NCI-H1092 (cell line): ENCODE data around the gene TRPT1.

Experiments
- DNase-seq: peaks from one replicate; lab custom pipeline; 2025; lab: John Stamatoyannopoulos, UW

The TRPT1 gene

DNA sequence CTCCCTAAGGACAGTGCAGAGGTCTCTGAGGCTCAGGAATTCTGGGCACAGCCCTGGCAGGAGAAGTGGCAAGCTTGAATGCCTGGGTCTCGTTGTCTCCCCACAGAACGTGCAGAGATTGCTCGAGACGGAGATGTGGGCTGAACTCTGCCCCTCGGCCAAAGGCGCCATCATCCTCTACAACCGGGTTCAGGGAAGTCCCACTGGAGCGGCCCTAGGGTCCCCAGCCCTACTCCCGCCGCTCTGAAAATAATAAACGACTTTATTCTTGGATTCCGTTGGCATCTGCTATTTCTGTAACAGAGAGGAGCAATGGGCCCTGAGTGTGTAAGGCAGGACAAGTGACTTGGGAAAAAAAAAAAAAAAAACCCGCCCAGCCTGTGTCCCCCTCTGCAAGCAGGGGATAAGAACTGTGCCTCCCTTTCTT, 3.8 kb upstream of the TRPT1 start:
- DNase-seq, result no peak

- no peak for DNase-seq
These were observed 3.2 kb upstream of the TRPT1 start for GRCh38 chr11:64229090-64229743.

- no peak for DNase-seq
These were observed 1.5 kb upstream of the TRPT1 start for GRCh38 chr11:64227405-64227956.

- DNase-seq, result peak; percentile 53
These were observed 593 bp upstream of the TRPT1 start for GRCh38 chr11:64226507-64227051.

- DNase-seq, result no peak
These were observed 937 bp downstream of the TRPT1 start for GRCh38 chr11:64224891-64225607.

DNA sequence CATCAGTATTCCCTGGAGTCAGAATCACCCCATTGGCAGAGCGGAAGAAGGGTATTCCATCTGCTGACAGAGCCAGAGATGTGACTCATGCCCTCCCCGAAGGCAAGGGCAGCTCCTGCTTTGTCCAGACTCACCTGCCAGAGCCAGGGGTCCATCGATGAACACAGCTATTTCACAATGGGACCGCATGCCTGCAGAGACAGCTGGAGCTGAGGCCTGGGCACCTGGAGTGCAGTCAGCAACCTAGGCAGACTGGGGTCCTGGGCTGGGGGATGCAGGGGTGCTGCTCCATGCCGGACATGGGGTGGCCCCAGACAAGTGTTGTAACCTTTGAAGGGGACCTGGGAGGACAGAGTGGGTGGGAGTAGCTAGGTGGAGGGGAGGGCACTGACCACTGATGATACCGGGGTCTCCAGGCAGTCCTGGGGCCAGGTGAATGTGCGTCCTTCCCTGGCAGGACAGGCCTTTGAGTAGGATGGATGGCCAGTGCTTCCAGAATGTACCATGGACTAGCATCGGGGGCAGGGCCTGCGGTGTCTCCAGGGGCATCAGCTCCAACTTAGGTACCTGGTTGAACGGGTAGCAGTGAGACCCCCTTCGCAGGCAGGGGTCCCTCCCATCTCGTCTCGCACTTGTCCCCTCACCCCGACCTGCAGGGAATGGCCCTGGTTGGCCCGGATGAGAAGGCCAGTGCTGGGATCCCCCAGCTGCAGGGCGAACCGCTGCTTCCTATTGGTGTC, 1.7 kb downstream of the TRPT1 start:
- DNase-seq, result no peak

GRCh38 chr11:64223001-64223651, 2.9 kb downstream of the TRPT1 start:
- DNase-seq, result no peak

GRCh38 chr11:64222651-64223000, 3.4 kb downstream of the TRPT1 start:
- DNase-seq, result peak; percentile 33

DNA sequence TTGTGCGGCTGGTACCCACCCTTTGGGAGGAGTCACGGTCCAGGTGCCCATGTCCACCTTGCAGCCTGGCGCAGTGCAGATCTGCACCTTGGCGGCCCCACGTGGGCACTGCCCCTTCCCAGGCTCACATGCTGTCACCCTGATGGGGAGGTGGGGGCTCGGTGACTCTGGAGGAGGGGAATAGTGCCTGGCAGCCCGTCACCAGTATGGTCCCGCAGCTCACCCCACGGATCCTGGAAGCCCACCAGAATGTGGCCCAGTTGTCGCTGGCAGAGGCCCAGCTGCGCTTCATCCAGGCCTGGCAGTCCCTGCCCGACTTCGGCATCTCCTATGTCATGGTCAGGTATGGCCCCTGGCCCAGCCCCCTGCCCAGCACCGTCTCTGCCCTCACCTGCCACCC, 5.2 kb downstream of the TRPT1 start:
- no peak for DNase-seq

DNA sequence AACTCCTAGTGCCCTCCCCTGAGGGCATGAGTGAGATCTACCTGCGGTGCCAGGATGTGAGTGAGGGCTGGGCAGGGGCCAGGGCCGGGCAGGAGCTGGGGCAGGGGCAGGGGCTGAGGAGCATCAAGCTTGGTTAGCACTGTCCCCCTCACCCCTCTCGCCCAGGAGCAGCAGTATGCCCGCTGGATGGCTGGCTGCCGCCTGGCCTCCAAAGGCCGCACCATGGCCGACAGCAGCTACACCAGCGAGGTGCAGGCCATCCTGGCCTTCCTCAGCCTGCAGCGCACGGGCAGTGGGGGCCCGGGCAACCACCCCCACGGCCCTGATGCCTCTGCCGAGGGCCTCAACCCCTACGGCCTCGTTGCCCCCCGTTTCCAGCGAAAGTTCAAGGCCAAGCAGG, 5.7 kb downstream of the TRPT1 start:
- DNase-seq, result no peak

GRCh38 chr11:64219755-64220154, 6.2 kb downstream of the TRPT1 start:
- DNase-seq, result no peak

- no peak for DNase-seq
These were observed 6.7 kb downstream of the TRPT1 start for GRCh38 chr11:64219354-64219684.

- DNase-seq, result peak; percentile 77
These were observed 7.2 kb downstream of the TRPT1 start for GRCh38 chr11:64218628-64219353.

GRCh38 chr11:64216879-64217278, 9.1 kb downstream of the TRPT1 start:
- DNase-seq, result no peak

DNA sequence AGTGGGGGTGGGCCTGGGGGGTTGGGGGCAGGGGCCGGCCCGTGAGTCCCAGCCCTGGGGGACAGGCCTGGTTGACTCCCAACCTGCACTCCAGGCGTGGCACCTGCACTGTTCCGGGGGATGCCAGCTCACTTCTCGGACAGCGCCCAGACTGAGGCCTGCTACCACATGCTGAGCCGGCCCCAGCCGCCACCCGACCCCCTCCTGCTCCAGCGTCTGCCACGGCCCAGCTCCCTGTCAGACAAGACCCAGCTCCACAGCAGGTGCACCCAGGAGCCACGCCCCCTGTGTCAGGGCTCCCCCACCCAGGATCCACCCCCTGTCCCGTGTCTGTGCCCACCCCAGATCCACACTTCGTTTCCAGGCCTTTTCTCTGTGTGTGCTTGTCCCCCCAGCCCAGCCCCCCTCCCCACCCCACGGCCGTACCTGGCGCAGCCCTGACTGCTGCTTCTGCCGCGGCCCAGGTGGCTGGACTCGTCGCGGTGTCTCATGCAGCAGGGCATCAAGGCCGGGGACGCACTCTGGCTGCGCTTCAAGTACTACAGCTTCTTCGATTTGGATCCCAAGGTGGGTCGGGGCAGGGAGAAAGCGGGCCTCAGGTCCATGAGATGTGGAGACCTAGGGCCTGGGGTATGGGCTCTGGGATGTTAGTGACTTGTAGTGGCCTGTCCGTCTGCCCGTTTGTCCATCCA, 14.7 kb downstream of the TRPT1 start:
- DNase-seq, result no peak

DNA sequence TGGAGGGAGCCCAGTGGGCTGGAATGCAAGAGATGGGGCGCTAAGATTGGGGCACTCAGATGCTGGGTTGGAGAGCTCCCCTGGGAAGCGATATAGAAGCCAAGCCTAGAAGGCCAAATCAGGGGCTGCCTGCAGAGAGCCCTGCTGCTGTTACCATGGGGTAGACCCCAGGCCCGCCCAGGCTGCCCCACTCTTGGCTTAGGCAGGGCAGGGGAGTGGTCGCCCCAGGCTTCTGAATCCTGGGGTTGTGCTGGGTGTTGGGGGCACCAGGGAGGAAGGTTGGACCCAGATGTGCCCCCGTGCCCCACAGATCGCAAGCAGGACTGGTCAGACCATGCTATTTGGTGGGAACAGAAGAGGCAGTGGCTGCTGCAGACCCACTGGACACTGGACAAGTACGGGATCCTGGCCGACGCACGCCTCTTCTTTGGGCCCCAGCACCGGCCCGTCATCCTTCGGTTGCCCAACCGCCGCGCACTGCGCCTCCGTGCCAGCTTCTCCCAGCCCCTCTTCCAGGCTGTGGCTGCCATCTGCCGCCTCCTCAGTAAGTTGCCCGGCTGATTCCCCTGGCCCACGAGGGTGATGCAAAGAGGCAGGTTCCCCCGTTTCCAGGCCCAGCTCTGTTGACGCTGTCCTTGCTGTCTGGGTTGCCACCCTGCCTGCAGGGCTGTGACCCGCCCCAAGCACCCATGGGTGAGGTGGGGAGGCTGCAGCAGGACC, 15.5 kb downstream of the TRPT1 start:
- no peak for DNase-seq

GRCh38 chr11:64209563-64209843, 16.5 kb downstream of the TRPT1 start:
- DNase-seq, result no peak

- no peak for DNase-seq
These were observed 17.0 kb downstream of the TRPT1 start for GRCh38 chr11:64208796-64209562.

DNA sequence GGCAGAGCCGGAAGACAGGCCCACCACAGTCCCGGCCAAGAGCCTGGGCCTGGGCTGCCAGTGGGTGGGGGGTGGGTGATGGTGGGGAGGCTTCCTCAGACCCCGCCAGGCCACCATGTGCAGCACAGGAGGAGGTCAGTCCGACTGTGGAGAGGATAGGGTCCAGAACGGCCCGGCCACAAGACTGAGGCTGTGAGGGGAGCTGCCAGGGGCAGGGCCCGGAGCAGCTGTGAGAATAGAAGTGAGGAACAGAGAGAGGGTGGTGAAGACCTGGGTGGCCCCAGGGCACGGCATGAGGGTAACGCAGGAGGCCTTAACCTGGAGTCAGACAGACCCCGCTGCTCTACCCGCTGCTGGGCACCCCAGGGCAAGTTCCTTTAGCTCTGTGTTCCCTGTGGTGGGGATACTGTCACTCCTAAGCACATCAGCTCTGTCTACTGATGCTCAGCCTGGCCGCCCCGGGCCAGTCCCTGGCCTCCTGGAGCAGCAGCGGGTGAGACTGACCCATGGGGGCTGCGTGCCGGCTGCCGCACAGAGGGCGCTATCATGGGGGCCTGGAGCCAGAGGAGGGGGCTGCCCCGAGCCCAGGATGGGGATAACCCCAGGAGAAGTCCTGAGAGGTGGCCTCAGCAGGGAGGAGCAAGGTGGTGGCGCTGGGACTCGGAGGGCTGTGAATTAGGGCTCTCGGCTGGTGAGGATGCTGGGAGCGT, 17.7 kb downstream of the TRPT1 start:
- no peak for DNase-seq
